Measurements from ENCODE around the gene SMCHD1.

The SMCHD1 gene

GRCh38 chr18:2853173-2853925 is 197.8 kb downstream of the SMCHD1 start:
- TF ChIP-seq CTCF (IDR thresholded peaks at IDR 0.05; ENCODE audit: control insufficient read depth, extremely low read depth, insufficient read depth): no peak
- DNase-seq (ENCODE audit: low read depth): no peak
- no peak overlapping the region for H3K4me3 ChIP-seq (ENCODE audit: low read depth, low read length)

- DNase-seq (ENCODE audit: low read depth): no peak
- H3K4me3 ChIP-seq (ENCODE audit: low read depth, low read length): no peak overlapping the region
- no peak for TF ChIP-seq CTCF (IDR thresholded peaks at IDR 0.05; ENCODE audit: control insufficient read depth, extremely low read depth, insufficient read depth)
These were observed 198.6 kb downstream of the SMCHD1 start for GRCh38 chr18:2853926-2854664.
